ES-I3 (cell line): ENCODE results near the gene GPRC5C.

Experiments used
- H3K36me3 ChIP-seq: 2 replicates; pipeline ENCODE4 v1.6.1; 2013; ENCODE audit warnings: mild to moderate bottlenecking, low read length, control low read depth, moderate library complexity; ENCODE audit not compliant: insufficient read depth
- H3K4me1 ChIP-seq: 2 replicates; pipeline ENCODE4 v1.6.1; 2013; ENCODE audit warnings: mild to moderate bottlenecking, control low read depth, low read length; ENCODE audit not compliant: insufficient read depth
- H3K9ac ChIP-seq: 2 replicates; pipeline ENCODE4 v1.6.1; 2013; ENCODE audit warnings: low read depth, mild to moderate bottlenecking, low read length, moderate library complexity
- H3K9me3 ChIP-seq: 2 replicates; pipeline ENCODE4 v1.6.1; 2013; ENCODE audit warnings: mild to moderate bottlenecking, low read length, moderate library complexity; ENCODE audit not compliant: control insufficient read depth, insufficient read depth

GPRC5C gene

GRCh38 chr17:74431568-74432423 lies at the start of gene GPRC5C:
TSS of gene GPRC5C (plus strand) at chr17:74432088. CDS start at chr17:74439777, 7,689 bp downstream.
- no peaks in the 10 kb centered on the region for H3K36me3 ChIP-seq
- peaks cover 32% of the 10 kb centered on the region for H3K4me1 ChIP-seq
- H3K9ac ChIP-seq = peak within 1 kb of the TSS; percentile 86
- no peaks in the 10 kb centered on the region for H3K9me3 ChIP-seq

DNA sequence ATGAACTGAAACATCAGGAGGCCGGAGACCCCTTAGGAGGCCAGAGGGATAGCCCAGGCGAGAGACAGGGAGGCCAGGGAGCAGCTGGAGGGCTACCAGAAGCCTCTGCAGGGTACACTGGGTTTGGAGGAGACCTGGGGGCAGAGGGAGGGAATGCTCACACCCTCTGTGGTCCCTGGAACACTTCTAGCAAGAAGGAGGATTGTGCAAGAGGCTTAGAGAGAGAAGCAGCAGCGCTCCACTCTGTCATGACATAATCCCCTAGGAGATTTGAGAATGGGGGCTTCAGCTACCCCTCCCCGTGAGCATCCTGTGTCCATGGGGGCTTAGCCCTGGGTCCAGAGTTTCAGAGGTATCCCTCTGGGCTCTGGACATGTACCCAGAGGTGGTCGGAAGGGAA lies 48.7 kb upstream of the GPRC5C start:
- H3K4me1 ChIP-seq = peaks cover 29% of the 10 kb centered on the region
- no peak overlapping the region for H3K9ac ChIP-seq
- no peaks in the 10 kb centered on the region for H3K9me3 ChIP-seq

DNA sequence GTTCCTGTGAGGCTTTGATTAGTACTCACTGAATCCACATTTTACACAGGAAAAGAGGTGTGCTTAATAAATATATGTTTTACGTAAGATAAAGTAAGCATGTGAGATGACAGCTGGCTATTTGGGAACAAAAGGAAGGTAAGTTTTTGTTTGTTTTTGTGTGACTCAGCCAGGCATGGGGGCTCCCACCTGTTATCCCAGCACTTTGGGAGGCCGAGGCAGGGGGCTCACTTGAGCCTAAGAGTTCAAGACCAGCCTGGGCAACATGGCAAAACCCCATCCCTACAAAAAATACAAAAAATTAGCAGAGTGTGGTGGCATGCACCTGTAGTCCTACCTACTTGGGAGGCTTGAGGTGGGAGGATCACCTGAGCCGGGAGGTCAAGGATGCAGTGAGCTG lies 46.7 kb upstream of the GPRC5C start:
- H3K36me3 ChIP-seq = no peaks in the 10 kb centered on the region
- H3K9me3 ChIP-seq = no peaks in the 10 kb centered on the region
- peaks cover 33% of the 10 kb centered on the region for H3K4me1 ChIP-seq
- no peak overlapping the region for H3K9ac ChIP-seq

More for the DNA sequence above, 48.7 kb upstream of the GPRC5C start:
- no peaks in the 10 kb centered on the region for H3K36me3 ChIP-seq

DNA sequence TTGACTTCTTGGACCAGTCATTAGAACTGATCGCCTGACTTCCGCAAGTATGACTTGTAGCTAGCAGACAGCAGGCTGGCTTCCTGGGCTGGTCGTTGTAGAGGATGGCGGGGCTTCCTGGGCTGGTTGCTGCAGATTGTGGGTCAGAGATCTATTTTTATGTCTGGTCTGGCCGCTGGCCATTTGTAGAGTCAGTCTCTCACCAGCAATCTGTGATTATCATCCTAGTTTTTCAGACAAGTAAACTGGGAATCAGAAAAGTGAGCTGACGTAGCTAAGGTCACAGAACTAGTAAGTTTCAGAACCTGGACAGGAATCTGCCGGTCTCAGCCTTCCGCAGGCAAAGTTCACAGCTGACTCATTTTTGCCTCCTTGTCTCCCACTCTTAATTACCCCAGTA lies 45.5 kb upstream of the GPRC5C start:
- H3K4me1 ChIP-seq = peaks cover 24% of the 10 kb centered on the region
- H3K36me3 ChIP-seq = no peaks in the 10 kb centered on the region
- H3K9ac ChIP-seq = no peak overlapping the region
- H3K9me3 ChIP-seq = no peaks in the 10 kb centered on the region

- no peak overlapping the region for H3K9ac ChIP-seq
- peaks cover 24% of the 10 kb centered on the region for H3K4me1 ChIP-seq
- no peaks in the 10 kb centered on the region for H3K36me3 ChIP-seq
- no peaks in the 10 kb centered on the region for H3K9me3 ChIP-seq
Measured at GRCh38 chr17:74387365-74388218, 44.3 kb upstream of the GPRC5C start.

- Histone ChIP-seq H3K4me1 (peaks cover 24% of the 10 kb centered on the region), H3K36me3 (no peaks in the 10 kb centered on the region), H3K9me3 (no peaks in the 10 kb centered on the region), H3K9ac (no peak overlapping the region)
Measured at GRCh38 chr17:74389084-74389753, 42.7 kb upstream of the GPRC5C start.

DNA sequence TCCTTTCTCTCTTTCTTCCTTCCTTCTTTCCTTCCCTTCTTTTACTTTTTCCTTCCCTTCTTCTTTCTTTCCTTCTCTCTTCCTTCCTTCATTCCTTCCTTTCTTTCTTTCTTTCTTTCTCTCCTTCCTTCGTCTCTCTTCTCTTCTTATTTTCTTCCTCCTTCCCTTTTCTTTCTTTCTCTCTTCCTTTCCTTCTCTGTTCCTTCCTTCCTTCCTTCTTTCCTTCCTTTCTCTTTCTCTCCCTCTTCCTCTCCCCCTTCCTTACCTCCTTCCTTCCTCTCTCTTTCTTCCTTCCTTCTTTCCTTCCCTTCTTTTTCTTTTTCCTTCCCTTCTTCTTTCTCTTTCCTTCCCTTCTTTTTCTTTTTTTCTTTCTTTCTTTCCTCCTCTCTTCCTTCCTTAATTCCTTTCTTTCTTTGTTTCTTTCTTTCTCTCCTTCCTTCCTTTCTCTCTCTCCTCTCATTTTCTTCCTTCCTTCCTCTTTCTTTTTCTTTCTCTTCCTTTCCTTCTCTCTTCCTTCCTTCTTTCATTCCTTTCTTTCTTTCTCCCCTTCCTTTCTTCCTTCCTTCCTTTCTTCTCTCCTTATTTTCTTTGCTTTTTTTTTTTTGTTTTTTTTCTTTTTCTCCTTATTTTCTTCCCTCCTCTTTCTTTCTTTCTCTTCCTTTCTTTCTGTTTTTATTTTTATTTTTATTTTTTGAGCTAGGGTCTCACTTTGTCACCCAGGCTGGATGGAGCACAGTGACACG lies 41.8 kb upstream of the GPRC5C start:
- H3K9me3 ChIP-seq = no peaks in the 10 kb centered on the region
- no peaks in the 10 kb centered on the region for H3K36me3 ChIP-seq
- no peak overlapping the region for H3K9ac ChIP-seq
- peaks cover 32% of the 10 kb centered on the region for H3K4me1 ChIP-seq

DNA sequence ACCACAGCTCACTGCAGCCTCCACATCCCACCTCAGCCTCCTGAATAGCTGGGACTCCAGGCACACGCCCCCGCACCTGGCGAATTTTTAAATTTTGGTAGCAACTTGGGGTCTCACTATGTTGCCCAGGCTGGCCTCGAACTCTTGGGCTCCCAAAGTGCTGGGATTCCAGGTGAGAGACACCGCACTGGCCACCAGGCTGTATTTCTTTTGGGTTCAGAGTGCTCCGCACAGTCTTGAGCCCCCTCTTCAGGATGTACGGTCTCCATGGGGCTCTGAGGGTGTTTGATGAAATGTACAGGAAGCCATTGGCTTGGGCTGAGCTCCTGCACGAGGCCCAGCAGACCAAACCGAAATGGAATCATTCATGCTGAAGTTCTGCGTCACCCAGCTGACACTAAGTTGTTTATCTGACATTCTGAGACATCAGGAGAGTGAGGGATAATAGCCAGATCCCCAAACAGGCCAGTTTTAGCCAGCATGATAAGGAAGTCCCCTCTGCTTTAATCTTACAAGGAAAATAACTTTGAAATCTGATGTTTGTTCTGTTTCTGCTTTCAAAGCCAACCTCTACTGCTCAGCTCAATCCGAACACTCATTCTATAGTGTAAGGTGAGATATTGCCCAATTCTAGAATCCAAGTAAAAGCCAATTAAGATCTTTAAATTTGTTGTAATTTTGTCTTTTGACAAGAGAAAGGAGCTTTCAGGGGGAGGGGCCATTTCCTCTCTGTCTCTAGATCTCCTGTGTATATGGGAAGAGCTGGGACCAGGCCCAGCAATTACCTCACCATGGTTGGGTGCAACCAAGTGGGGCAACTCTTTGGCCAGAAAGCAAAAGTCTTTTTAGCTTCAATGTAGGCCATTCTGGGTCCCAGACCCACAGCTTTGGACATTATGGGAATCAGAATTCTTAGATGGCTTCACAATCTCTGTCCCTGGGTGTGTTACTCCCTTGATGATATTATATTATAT lies 40.9 kb upstream of the GPRC5C start:
- H3K4me1 ChIP-seq = peaks cover 34% of the 10 kb centered on the region
- no peak overlapping the region for H3K9ac ChIP-seq
- no peaks in the 10 kb centered on the region for H3K36me3 ChIP-seq
- H3K9me3 ChIP-seq = no peaks in the 10 kb centered on the region

- Histone ChIP-seq H3K36me3 (no peaks in the 10 kb centered on the region), H3K9me3 (no peaks in the 10 kb centered on the region), H3K9ac (no peak overlapping the region), H3K4me1 (peaks cover 29% of the 10 kb centered on the region)
Measured at GRCh38 chr17:74391771-74392170, 40.1 kb upstream of the GPRC5C start.

DNA sequence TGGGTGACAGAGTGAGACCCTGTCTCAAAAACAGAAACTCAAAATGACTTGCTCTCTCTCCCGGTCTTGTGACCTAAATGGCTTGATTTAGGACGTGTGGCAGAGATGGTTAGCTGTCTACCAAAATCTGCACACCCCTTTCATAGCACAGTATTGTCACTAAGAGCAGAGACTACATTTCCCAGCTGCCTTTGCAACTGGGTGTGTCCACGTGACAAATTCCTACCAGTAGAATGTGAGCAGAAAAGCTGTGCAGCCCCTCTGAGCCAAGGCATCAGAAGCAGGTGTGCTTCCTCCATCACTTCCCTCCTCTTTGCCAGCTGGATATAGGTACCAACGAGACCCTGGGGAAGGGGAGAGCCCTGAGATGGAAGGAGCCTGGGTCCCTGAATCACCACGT lies 39.0 kb upstream of the GPRC5C start:
- Histone ChIP-seq H3K9ac (no peak overlapping the region), H3K9me3 (no peaks in the 10 kb centered on the region), H3K4me1 (peaks cover 20% of the 10 kb centered on the region), H3K36me3 (no peaks in the 10 kb centered on the region)

DNA sequence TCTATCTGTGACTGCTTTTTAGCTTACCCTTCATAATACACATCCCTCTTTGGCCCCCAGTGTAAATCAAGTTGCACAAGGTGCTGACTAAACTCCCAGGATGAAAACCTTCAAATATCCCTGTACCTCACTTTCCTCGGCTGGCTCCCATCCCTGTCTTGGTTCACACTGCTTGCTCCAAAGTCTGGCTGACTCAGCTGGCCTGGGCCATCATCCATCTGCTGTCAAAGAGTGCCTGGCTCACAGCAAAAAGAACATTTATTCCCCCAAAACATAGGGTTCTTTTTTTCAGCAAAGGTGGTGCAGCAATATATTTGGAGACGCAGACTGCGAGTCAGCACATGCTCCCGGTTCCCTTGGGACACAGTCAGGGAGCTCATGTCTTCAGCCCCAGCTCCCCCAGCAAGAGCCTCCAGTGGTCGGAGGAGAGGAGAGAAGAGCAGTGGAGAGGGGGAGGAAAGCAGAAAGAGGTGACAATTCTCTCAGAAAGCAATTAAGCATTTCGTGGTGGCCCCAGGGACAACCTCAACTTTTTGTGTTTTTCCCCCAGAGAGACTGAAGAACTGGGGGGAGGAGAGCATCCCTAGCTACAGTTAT lies 38.4 kb upstream of the GPRC5C start:
- no peaks in the 10 kb centered on the region for H3K9me3 ChIP-seq
- H3K4me1 ChIP-seq = peaks cover 19% of the 10 kb centered on the region
- no peaks in the 10 kb centered on the region for H3K36me3 ChIP-seq
- H3K9ac ChIP-seq = no peak overlapping the region

GRCh38 chr17:74394275-74394950 lies 37.5 kb upstream of the GPRC5C start:
- H3K9me3 ChIP-seq = no peaks in the 10 kb centered on the region
- H3K4me1 ChIP-seq = peaks cover 10% of the 10 kb centered on the region
- H3K9ac ChIP-seq = no peak overlapping the region
- H3K36me3 ChIP-seq = no peaks in the 10 kb centered on the region
